ENCODE data around the gene ZNF112.

Gene ZNF112

GRCh38 chr19:44280916-44281315 is 75.6 kb downstream of the ZNF112 start:
- no peak for DNase-seq

GRCh38 chr19:44278181-44278690 is 78.2 kb downstream of the ZNF112 start:
- DNase-seq = no peak

- DNase-seq = no peak
Observed at GRCh38 chr19:44277331-44277730, 79.1 kb downstream of the ZNF112 start.

Data from stimulated activated CD4-positive, alpha-beta T cell treated with anti-CD3 and anti-CD28 coated beads, Interleukin-1b, Interleukin-23, amount 100 ng/mL, for 48 hours (primary cell).